Retinal pigment epithelial cell (primary cell): ENCODE results near the gene ACY1.
"Not testable (repeated sequence)": the region's sequence is repeated elsewhere in the genome, so short reads cannot be mapped to it uniquely, and the experiment has no call there.

Source experiments
- DNase-seq: peaks from one replicate; pipeline ENCODE4 v3.0.0-alpha.2; 2010; ENCODE audit warnings: low read depth
- H3K4me3 ChIP-seq: 2 replicates; pipeline ENCODE4 v1.5.1; 2011; ENCODE audit warnings: mild to moderate bottlenecking, low read length, control low read depth, moderate library complexity
- CTCF ChIP-seq: conservative IDR thresholded peaks from 2 replicates; pipeline ENCODE4 v1.5.1; 2011; ENCODE audit warnings: low read depth, low read length, control low read depth, inconsistent platforms

Gene ACY1

GRCh38 chr3:52032702-52033408 is 49.5 kb downstream of the ACY1 start:
- TF ChIP-seq CTCF = no peak
- no peak for DNase-seq
- no peak overlapping the region for H3K4me3 ChIP-seq

- DNase-seq = not testable (repeated sequence)
These were observed 50.4 kb downstream of the ACY1 start for GRCh38 chr3:52033748-52034147.

GRCh38 chr3:52034212-52034611 is 50.9 kb downstream of the ACY1 start:
- DNase-seq = no peak
- no peak for TF ChIP-seq CTCF
- H3K4me3 ChIP-seq = no peak overlapping the region

More at GRCh38 chr3:52033748-52034147, 50.4 kb downstream of the ACY1 start:
- H3K4me3 ChIP-seq = not testable (repeated sequence)

- no peak overlapping the region for H3K4me3 ChIP-seq
- no peak for DNase-seq
- TF ChIP-seq CTCF = no peak
These were observed 51.3 kb downstream of the ACY1 start for GRCh38 chr3:52034651-52035050.

GRCh38 chr3:52036222-52036694 is 52.9 kb downstream of the ACY1 start:
- no peak for TF ChIP-seq CTCF

GRCh38 chr3:52036829-52037228 is 53.5 kb downstream of the ACY1 start:
- no peak for DNase-seq
- H3K4me3 ChIP-seq = no peak overlapping the region
- TF ChIP-seq CTCF = peak; percentile 27

More at GRCh38 chr3:52036222-52036694, 52.9 kb downstream of the ACY1 start:
- no peak for DNase-seq
- no peak overlapping the region for H3K4me3 ChIP-seq

- H3K4me3 ChIP-seq = no peak overlapping the region
- no peak for TF ChIP-seq CTCF
- DNase-seq = no peak
These were observed 54.0 kb downstream of the ACY1 start for GRCh38 chr3:52037291-52037690.
